Stimulated activated CD8-positive, alpha-beta memory T cell treated with anti-CD3 and anti-CD28 coated beads, Interleukin-2, amount 100 ng/mL, for 1 hour (primary cell): ENCODE data around the gene HOXB9.

ENCODE experiments used
- DNase-seq, 2 donors: peaks; one replicate each; pipeline ENCODE4 v3.0.0-alpha.2; 2020; ENCODE audit warnings: low read depth in 2 of 2

The HOXB9 gene

DNA sequence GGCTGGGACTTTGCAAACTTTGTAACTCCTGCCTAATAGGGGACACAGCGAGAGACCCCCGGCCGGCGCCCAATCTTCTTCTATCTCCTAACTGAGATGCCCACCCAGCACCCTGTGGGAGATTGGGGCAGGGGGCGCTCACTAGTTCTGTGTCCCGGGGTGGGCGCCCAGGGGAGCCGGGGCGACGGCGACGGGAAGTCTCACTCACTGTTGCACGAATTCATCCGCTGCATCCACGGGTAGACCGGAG, 28.7 kb downstream of the HOXB9 start:
- DNase-seq, result no peak

DNA sequence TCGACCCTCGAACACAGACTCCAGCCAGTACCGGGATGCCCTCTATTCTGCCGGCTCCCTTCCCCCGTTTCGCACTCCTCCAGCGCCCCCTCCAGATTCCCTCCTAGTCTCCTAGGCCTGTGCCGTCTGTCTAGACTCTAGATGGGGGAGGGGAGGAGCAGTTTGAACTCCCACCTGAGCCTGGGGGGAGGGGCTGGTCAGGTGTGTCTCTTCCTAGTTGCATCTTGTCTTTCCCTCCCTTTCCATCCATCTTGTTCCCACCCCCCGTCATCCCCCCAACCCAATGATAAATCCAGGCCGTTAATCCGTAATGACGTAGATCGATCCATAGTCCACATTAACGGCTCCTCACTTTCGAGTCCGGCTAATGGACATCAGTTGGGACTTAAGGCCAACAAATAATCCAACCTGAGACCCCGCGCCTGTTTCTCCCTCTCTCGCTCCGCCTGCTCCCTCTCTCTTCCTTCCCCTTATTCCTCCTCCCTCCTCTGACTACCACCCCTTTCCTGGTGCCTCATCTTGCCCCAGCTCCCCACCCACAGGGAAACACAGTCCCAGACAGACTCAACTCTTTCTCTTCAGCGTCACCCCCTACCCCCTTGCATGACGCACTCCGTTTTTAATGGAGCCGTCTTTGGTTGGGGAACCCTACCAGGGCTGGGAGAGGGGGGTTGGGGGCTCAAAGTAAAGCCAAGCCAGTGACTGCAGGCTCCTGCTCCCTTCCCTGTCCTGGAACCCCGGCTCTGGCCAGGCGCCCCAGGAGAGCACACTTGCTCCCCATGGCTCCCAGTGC, 29.2 kb downstream of the HOXB9 start:
- no peak for DNase-seq

DNA sequence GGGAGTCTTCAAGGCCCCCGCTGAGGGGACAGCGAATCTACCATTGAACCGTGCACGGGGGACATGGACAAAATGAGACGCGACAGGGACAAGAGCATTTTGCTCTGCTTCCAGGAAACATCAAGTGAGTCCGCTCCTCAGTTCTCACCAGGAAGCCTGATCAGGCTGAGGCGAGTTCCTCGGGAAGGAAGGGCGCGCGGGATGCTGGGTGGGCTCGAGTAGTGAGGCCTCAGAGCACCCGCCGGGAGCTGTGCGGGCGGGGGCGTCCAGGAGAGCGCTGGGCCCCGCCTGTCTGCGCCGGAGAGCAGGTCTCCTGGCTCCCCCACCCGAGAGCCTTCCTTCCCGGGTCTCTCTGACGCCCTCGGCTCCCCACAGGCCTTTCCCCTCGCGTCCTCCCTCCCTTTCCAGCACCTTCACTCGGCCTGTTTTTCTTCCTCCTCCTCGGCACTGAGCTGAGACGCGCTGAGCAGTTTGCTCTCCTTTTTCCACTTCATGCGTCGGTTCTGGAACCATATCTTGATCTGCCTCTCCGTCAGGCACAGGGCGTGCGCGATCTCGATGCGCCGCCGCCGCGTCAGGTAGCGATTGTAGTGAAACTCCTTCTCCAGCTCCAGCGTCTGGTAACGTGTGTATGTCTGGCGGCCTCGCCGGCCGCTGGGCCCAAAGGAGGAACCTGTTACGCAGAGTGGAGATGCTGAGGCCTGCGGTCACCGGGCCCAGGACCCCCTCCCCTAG, 30.0 kb downstream of the HOXB9 start:
- DNase-seq, result no peak

DNA sequence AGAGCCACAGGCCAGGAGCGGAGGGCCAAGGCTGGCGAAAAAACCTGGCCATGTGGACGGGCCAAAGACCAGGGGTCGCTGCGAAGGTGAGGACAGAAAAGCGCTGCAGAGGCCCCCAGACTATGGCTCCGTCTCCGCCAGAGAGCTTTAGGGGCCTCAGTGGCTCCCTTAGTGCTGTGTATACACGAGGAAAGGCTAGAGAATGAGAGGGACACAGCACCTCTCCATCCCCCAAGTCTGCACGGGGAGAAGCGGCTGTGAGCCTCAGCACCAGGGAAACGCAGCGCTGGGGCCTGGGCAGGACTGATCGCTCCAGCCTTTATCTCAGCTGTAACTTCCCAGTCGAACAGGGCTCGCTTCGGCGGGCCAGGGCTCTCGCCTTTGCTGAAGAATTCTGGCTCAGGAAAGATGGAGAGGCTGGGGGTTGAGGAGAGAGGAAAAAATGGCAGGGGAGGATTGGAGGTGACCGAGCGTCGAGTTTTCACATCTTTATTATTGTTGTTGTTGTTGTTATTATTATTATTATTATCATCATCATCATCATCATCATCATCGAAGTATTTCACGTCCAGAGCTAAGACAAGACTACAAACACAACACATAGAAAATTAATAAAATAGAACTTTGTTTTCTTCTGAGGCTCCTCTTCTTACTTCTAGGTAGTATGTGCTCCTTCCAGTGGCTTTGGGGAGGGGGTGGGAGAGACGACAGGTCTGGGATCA, 30.7 kb downstream of the HOXB9 start:
- DNase-seq, result no peak

DNA sequence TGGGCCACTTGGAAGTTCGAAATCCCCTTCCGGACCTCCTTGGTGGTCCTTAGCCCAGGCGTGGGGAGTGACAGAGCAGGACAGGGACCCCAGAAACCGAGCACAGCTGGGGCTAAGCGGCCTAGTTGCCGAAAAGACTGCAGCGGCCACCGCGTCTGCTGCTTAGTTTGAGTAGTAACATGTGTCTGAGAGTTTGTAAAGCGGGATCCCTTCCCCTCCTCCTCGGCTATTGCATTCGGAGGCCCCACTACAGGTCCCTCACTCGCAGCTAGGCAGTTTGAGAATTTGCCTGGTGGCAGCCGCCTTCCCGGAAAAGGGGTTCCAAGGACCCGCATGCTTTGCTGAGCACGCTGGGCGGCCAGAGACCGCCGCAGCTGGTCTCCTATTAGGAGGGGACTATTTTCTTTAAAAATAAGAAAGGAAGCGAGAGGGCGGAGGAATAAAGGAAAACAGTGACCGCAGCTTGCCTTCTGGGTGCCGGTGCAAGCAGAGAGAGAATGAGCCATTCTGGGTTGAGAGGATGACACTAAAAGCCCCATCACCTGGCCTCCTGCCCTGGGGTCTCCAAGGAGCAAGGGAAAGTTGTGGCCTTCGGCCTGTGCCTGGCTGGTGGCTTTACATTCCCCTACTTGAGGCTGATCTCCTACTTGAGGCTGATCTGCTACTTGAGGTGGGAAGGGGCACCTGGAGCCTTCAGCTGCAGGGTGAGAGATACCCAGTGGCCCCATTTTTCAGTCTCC, 31.4 kb downstream of the HOXB9 start:
- no peak for DNase-seq

DNA sequence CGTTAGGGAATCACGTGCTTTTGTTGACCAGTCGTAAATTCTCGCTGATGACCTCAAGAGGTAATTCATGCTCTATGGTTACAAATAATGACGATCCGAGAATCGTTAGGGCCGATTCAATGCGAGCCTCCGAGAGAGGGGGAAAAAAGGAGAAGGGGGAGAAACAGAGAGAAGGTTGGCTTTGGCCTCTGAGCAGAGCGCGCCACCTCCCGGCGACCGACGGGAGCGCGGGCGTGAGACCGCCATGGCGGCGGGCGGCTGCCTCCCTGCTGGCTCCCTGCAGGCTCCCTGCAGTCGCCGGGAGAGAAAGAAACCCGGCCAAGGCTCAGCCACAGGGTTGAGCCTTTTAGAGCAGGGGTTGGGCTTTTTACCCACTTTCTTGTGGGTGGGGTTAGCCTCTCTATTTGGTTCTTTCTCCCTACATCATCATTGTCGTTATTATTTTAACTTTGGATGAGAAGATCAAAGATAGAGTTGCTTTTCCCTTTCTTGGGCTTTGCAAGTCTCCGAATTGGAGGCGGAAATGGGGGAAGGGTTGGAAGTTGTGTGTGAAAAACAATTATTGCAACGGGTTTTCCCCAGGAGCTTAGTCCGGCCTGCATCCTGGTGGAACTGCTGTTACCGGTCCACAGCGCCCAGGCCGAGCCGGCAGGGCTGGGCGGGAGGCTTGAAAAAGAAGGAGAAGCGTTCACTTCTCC, 32.2 kb downstream of the HOXB9 start:
- peak; percentile 58 to 66 for DNase-seq

DNA sequence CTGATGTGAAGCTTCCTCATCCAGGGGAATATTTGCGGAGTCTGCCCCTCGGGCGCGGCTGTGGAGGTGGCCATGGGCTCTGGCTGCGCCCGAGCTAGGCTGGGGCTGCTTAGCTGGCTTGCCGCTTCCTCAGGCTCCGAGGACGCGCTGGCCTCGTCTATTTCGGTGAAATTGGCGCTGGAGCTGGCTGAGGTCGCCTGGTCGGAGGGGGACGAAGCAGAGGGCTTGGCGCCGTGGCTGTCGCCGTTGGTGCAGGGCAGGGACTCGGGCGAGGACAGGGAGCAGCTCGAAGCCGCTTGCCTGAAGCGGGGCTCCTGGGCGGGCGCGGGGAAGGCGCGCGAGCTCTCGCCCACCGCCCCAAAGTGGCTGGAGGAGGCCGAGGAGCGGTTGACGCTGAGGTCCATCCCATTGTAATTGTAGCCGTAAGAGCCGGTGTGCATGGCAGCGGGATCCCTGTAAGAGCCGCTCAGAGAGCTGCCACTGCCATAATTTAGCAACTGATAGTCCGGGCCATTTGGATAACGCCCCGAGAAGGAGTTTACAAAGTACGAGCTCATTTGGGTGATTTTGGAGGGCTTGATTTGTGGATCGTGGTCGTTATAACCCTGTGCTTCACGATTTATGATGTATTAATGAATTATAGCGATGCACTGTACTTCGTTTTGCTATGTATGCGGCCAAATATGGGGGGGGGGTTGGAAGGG, 32.9 kb downstream of the HOXB9 start, which contains the start of gene HOXB5:
Gene HOXB5 (minus strand): TSS at position 654 of the 704 bp plus-strand sequence. CDS start 97 bp downstream, at position 557.
- no peak for DNase-seq

DNA sequence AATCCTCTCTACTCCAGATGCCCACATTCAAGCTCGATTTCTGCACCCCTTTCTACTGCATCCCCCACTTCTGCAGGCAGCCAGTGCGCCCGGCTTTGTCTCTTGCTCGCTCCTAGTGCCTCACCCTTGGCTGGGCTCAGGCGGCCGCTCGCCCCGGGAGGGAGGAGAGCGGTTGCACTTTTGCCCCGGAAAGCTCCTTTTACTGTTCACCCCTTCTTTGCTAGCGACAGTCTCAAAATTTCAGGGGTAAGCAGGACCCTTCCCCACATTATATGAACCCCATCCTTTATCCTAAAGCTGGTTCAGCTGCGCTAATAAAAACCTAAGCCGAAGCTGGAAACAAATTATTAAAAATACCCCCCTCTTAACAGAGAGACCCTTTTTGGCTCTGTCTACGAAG, 33.6 kb downstream of the HOXB9 start:
- no peak for DNase-seq

DNA sequence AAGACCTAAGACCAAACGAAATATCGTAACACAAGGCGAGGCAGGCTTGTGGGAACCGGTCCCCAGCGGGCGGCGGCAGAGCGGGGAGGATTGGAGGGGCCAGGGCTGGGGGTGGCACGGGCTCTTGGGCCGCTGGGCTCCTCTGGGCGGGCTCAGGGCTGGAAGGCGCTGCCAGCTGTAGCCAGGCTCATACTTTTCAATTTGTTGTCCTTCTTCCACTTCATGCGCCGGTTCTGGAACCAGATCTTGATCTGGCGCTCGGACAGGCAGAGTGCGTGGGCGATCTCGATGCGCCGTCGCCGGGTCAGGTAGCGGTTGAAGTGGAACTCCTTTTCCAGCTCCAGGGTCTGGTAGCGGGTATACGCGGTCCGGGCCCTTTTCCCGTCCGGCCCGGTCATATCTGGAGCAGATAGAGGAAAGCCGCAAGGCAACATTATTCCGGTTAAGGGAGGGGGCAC, 34.1 kb downstream of the HOXB9 start:
- DNase-seq, result no peak

DNA sequence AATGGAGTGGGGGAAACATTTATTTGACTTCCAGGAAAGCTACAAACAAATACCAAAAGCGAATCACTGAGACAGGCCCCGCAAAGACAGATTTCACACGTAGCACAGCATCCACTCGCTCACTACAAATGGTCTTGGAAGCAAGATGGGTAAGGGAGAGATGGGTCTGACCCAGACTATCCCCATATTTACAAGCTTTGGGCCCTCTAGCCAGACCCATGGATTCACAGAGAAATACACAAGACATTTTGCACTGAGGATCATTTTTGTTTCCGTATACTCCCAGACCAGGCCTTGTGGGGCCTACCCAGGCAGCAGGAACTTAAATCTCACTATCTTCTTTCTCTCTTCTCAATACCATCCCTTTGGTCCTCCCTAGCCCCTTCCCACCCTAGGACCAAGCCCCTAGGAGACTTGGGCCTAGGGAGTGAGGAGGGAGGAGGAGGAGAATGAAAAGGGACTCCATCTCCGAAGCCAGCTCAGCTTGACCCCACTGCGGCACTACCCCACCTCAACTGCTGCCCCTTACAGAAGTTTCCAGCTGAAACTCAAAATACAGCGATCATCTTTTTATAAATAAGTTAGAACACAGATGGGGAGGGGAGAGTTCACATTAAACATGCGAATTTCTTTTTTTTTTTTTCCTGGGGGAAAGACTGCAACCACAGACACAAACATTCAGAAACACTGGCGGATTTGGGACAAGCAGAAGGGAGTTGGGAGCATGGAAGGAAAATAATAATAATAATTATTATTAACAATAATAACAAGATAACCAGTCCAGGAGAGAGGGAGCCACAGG, 34.7 kb downstream of the HOXB9 start:
- DNase-seq, result no peak

DNA sequence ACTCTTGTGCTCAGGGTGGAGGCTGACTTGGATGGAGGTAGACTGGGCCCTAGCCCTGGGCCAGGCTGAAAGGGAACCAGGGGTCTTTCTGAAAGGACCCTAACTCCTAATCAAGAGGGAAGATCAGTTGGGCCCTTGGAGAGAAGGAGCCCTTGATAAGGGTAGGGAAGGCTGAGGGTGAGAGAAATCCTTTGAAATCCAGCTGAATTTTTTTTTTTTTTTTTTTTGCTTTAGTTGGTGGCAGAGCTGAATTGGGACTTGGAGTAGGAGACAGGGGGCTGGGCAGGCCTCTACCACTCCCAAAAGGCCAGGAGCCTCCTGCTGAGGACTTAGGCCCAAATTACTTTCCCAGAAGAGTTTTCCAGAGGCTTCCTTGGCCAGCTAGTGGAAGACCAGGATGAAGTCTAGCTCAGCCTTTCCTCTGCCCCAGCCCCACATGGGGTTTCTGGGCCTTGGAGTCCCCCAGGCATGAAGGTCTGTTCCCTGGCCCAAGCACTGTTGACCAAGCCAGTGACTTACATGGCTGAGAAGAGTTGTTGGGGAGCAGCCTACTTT, 35.5 kb downstream of the HOXB9 start:
- no peak for DNase-seq

DNA sequence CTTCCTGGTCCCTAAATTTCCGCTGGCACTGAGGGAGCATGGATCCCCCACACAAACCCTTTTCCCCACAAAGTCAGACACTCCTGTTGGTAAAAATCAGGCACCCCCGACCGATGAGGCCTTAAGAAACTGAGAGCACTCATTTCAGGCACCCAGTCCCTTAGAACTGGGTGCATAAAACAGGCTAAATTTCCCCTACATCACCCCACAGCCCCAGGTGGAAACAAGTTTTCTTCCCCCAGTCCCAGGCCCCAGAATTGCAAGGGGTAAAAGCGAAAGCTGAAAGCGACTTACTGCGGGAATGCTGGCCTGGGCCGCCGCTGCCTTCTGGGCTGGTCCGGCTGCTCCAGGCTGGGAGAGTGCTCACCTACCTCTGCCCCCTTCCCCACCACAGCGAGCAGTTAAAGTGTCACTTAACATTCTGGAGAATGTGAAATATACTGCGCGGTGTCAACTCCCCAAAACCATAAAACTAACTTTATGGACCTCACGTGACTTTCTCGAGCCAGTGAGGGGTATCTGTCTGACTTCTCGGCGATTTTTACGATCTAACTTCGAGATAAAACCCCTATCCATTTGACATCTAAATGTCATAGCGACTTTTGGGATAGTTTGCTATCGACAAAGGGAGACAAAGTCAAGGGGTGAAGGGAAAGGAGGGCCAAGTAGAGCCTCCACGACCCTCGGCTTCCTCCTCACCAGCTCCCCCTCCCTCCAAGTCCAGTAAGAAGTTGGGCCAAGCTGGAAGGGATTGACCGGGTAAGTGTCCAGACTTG, 36.1 kb downstream of the HOXB9 start, which contains the start of gene HOXB3:
Gene HOXB3 (minus strand): TSS at position 411 of the 776 bp plus-strand sequence. CDS start 37,767 bp downstream, outside the sequence.
- no peak for DNase-seq

DNA sequence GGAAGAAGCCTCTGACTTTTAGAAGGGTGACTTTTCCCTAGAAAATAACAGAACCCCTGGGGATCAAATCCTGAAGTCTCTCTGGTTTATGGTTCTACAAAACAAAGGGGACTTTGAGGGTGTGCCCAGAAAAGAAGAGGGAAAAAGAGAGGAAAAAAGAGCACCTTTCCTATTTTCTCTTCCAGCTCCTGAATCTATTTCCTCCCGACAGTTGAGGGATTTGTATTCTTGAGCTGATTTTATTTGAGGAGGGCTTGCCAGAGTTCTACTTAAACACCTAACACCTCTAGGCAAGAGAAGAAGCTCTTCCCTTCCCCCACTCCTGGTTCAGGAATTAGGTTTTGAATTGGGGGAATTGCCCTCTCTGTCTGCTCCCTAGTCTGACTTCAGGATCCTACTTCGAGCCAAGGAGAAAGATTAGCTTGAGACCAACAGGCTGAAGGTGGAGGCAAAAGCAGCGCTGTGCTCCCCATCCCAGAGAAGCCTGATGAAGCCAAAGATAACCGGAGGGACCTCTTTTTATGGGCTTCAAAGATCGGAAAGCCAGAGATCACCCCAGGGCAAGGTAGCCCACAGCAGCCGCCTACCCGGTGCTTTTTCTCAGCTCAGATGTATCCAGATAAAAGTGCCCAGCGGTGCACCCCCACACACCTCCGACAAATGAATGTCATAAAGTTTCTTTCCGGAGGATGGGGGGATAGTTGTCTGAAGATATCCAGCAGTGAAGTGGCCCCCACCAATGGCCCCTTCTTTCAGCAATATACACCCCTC, 36.9 kb downstream of the HOXB9 start:
- no peak for DNase-seq

DNA sequence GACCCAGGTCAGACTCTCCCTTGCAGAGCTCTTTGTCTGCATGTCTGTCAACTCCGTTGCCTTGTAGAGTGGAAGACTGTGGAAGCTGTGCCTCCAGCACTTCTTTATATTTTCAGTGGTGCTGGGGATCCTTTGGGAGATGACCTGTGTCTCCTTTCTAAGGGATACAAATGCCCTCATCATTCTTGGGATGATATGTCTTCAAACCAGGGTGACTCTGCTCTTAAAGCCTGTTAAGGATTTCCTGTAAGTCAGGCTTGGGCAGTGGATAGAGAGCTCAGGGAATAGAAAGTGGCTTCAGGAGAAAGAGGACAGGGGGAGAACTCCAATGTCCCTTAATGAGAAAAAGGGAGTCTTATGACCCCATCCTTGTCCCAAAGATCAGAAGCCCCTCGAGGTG, 37.6 kb downstream of the HOXB9 start:
- no peak for DNase-seq

DNA sequence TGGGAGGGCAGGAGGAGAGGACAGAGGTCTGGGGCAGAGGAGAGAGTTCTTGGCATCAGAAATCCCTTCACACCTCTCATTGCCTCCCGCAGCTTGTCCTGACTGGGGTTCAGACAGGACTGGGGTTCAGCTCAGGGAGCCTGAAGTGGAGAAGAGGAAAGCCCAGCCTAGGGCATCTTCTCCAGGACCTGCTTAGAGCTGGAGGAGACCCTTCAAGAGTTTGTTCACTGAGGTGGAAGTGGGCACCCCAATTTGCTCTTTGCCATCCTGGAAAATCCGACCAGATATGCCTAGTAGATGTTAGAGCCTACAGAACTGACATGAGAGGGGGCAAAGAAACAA, 38.1 kb downstream of the HOXB9 start:
- DNase-seq, result no peak

DNA sequence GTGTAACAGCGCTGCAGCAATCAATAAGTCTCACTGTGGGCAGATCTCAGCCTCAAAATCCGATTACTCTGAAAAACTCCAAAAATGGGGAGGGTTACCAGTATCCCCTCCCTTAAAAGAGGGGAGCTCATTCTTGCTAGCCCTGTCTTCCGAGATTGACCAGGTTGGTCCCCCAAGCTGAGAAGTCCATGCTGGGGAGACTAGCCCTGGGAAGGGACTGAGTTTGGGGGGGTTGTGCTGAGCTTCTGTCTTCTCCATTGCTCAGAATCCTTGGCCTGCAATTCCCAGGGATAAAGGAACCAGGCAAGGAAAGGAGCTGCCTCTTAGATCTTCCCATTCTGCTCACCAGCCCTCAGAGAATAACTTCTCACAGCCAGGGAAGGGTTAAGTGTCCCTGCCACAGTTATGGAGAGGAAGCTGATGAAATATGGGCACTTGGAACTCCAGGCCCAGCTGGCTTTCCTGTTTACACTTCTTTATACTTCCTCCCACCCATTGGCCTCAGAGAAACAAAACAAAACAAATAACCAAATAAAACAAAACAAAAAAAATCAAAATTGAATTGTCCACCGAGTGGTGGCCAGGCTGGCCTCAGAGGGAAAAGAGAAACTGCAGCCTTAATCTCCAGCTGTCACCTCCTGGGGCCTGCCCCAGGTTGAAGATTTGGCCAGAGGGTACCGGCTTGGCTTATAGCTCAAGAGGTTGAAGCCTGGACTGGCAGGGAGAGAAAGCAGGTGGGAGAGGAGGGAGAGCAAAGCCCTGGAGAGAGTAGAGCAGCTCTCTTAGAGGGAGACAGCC, 38.7 kb downstream of the HOXB9 start:
- no peak for DNase-seq
